SK-N-SH (cell line): ENCODE data around the gene NLRP1. TPM values are rescaled to one million over a fixed set of nuclear protein-coding genes. Genes with fewer than 3 reads are reported as not detected.

Experiments
- CTCF ChIA-PET: fragments of 300-600, 350-600 bp; formaldehyde crosslinking; extraction: SDS; loops from one replicate; lab custom pipeline; 2021; lab: Yijun Ruan, JAX
- POLR2A ChIA-PET: fragments of 350-600 bp; sonication (Branson Sonifier 250); formaldehyde crosslinking; extraction: SDS; loops from one replicate; lab custom pipeline; 2020; ENCODE audit warnings: antibody characterized with exemption, inconsistent platforms; lab: Yijun Ruan, JAX
- DNase-seq: peaks from one replicate; pipeline ENCODE4 v3.0.0; 2012
- H2AFZ ChIP-seq: fragments of 200-600 bp; sonication (generic); 2 replicates; pipeline ENCODE4 v1.8.1; 2016; ENCODE audit warnings: antibody characterized with exemption, mild to moderate bottlenecking, low read depth
- H3F3A ChIP-seq: fragments of 200-600 bp; sonication (generic); replicated peaks from 2 replicates; pipeline ENCODE3; 2016; ENCODE audit warnings: antibody characterized with exemption, mild to moderate bottlenecking; ENCODE audit not compliant: insufficient read depth
- H3K27ac ChIP-seq, 2 experiments: fragments of 200-500 bp in 1 of 2; fragments of 200-600 bp in 1 of 2; sonication (Bioruptor generic) in 1 of 2; sonication (generic), shearing (Covaris generic) in 1 of 2; 2 replicates each; pipeline versions ENCODE4 v1.5.1 to v1.6.1; 2014 to 2016; ENCODE audit warnings: low read depth in 2 of 2, inconsistent platforms in 1 of 2, low read length in 1 of 2, mild to moderate bottlenecking in 1 of 2, mixed read lengths in 1 of 2
- H3K27me3 ChIP-seq: fragments of 200-600 bp; sonication (generic), shearing (Covaris generic); 2 replicates; pipeline ENCODE4 v1.6.1; 2016; ENCODE audit warnings: mixed run types; ENCODE audit not compliant: insufficient read depth
- H3K36me3 ChIP-seq, 2 experiments: fragments of 200-500 bp in 1 of 2; fragments of 200-600 bp in 1 of 2; sonication (Bioruptor generic) in 1 of 2; sonication (generic) in 1 of 2; replicated peaks in 1 of 2; 2 replicates each; pipeline versions ENCODE3 to v1.5.1; 2014 to 2016; ENCODE audit warnings: low read length in 1 of 2, mild to moderate bottlenecking in 1 of 2; ENCODE audit not compliant: insufficient read depth in 2 of 2, control insufficient read depth in 1 of 2
- H3K4me1 ChIP-seq, 2 experiments: fragments of 200-500 bp in 1 of 2; fragments of 200-600 bp in 1 of 2; sonication (Bioruptor generic) in 1 of 2; sonication (generic), shearing (Covaris generic) in 1 of 2; 2 replicates each; pipeline versions ENCODE4 v1.5.1 to v1.6.1; 2014 to 2016; ENCODE audit warnings: low read depth in 1 of 2, low read length in 1 of 2, mixed run types in 1 of 2; ENCODE audit not compliant: insufficient read depth in 2 of 2, control insufficient read depth in 1 of 2
- H3K4me2 ChIP-seq: fragments of 200-600 bp; sonication (generic), shearing (Covaris generic); 2 replicates; pipeline ENCODE4 v1.6.1; 2017; ENCODE audit warnings: mixed run types
- H3K4me3 ChIP-seq, 2 experiments: fragments of 200-500 bp in 1 of 2; fragments of 200-600 bp in 1 of 2; sonication (Bioruptor generic) in 1 of 2; sonication (generic), shearing (Covaris generic) in 1 of 2; 2 replicates each; pipeline versions ENCODE4 v1.5.1 to v1.8.1; 2014 to 2016; ENCODE audit warnings: low read depth in 2 of 2, inconsistent platforms in 1 of 2, low read length in 1 of 2, mild to moderate bottlenecking in 1 of 2, mixed read lengths in 1 of 2, moderate library complexity in 1 of 2
- H3K79me2 ChIP-seq: fragments of 200-600 bp; sonication (generic); 2 replicates; pipeline ENCODE4 v1.8.1; 2017; ENCODE audit warnings: mild to moderate bottlenecking; ENCODE audit not compliant: insufficient read depth
- H3K9ac ChIP-seq: fragments of 200-600 bp; sonication (generic); 2 replicates; pipeline ENCODE4 v1.6.1; 2017; ENCODE audit warnings: mixed run types
- H3K9me2 ChIP-seq: fragments of 200-600 bp; sonication (generic); 2 replicates; pipeline ENCODE4 v1.6.1; 2017; ENCODE audit warnings: mixed run types
- H3K9me3 ChIP-seq: fragments of 200-600 bp; sonication (generic); 2 replicates; pipeline ENCODE4 v1.6.1; 2017; ENCODE audit warnings: mixed run types, mild to moderate bottlenecking, moderate library complexity
- H4K20me1 ChIP-seq: fragments of 200-600 bp; sonication (generic); 2 replicates; pipeline ENCODE4 v1.6.1; 2017; ENCODE audit warnings: mild to moderate bottlenecking, mixed run types; ENCODE audit not compliant: insufficient read depth
- CHD2 ChIP-seq: fragments of 150-350 bp; IDR thresholded peaks from 2 replicates; pipeline ENCODE4 v1.6.1; 2018; ENCODE audit warnings: low read length; ENCODE audit not compliant: partially characterized antibody
- CTCF ChIP-seq: fragments of 200-600 bp; sonication (generic); IDR thresholded peaks from 2 replicates; pipeline ENCODE4 v1.6.1; 2017; ENCODE audit warnings: antibody characterized with exemption, mild to moderate bottlenecking, moderate library complexity
- ELF1 ChIP-seq: IDR thresholded peaks from 2 replicates; pipeline ENCODE4 v1.4.0; 2012
- EZH2phosphoT487 ChIP-seq: fragments of 200-600 bp; sonication (generic); IDR thresholded peaks from 2 replicates; pipeline ENCODE4 v1.6.1; 2017; ENCODE audit warnings: low read depth, mixed run types, mild to moderate bottlenecking, antibody characterized with exemption, moderate library complexity, borderline replicate concordance
- FOSL2 ChIP-seq: IDR thresholded peaks from 2 replicates; pipeline ENCODE4 v1.4.0; 2012; ENCODE audit warnings: low read depth, mild to moderate bottlenecking, moderate library complexity, borderline replicate concordance
- FOXJ3 ChIP-seq: sonication (generic); formaldehyde crosslinking; IDR thresholded peaks from 2 replicates; pipeline ENCODE4 v1.5.1; 2020; ENCODE audit warnings: mild to moderate bottlenecking, missing genetic modification reagents
- FOXM1 ChIP-seq: IDR thresholded peaks from 2 replicates; pipeline ENCODE4 v1.4.0; 2012; ENCODE audit warnings: low read depth, mild to moderate bottlenecking
- GABPA ChIP-seq: IDR thresholded peaks from 2 replicates; pipeline ENCODE4 v1.4.0; 2012; ENCODE audit warnings: low read depth, mild to moderate bottlenecking
- GATA2 ChIP-seq: sonication (generic); formaldehyde crosslinking; IDR thresholded peaks from 2 replicates; pipeline ENCODE4 v1.5.0; 2020; ENCODE audit warnings: mild to moderate bottlenecking, missing genetic modification reagents
- MEF2A ChIP-seq: IDR thresholded peaks from 2 replicates; pipeline ENCODE4 v1.4.0; 2012; ENCODE audit warnings: low read depth, borderline replicate concordance
- NRF1 ChIP-seq: IDR thresholded peaks from 2 replicates; pipeline ENCODE4 v1.6.1; 2012; ENCODE audit warnings: low read depth, mild to moderate bottlenecking, low read length
- POLR2AphosphoS5 ChIP-seq: IDR thresholded peaks from 2 replicates; pipeline ENCODE4 v1.6.1; 2012; ENCODE audit warnings: low read depth, low read length
- RAD21 ChIP-seq: IDR thresholded peaks from 2 replicates; pipeline ENCODE4 v1.6.1; 2012; ENCODE audit warnings: mild to moderate bottlenecking, low read length
- RXRA ChIP-seq: IDR thresholded peaks from 2 replicates; pipeline ENCODE4 v1.4.0; 2012; ENCODE audit warnings: low read depth, mild to moderate bottlenecking, borderline replicate concordance
- SIN3A ChIP-seq: IDR thresholded peaks from 2 replicates; pipeline ENCODE4 v1.6.1; 2012; ENCODE audit warnings: low read depth, mild to moderate bottlenecking, low read length, moderate library complexity, borderline replicate concordance
- YY1 ChIP-seq: IDR thresholded peaks from 2 replicates; pipeline ENCODE4 v1.4.0; 2012; ENCODE audit warnings: low read depth, mild to moderate bottlenecking
- WGBS: methylation state at CpG from one replicate; pipeline ENCODE4 v1.1.6; 2017; ENCODE audit warnings: low lambda C conversion rate; 5-methylcytosine and 5-hydroxymethylcytosine counted together
- polyA plus RNA-seq, 3 experiments: library from polyadenylated mRNA; depleted of rRNA; stranded (reverse); fragments of >200 nt; gene quantifications; 2 replicates each; pipeline ENCODE4 v1.2.3, GENCODE V29; 2012
- TF ChIP-seq, protein P1 (sequence below): IDR thresholded peaks from 2 replicates; pipeline ENCODE4 v1.6.1; 2012; ENCODE audit warnings: mild to moderate bottlenecking, low read depth, low read length, moderate library complexity
- TF ChIP-seq, protein P2 (sequence below): IDR thresholded peaks from 2 replicates; pipeline ENCODE4 v1.4.0; 2012; ENCODE audit warnings: low read depth, borderline replicate concordance
- TF ChIP-seq, protein P3 (sequence below): IDR thresholded peaks from 2 replicates; pipeline ENCODE4; 2012

NLRP1 gene
- polyA plus RNA-seq, 1 of the 3 experiments (the other 2 are of a cell fraction): 51.4 TPM

DNA sequence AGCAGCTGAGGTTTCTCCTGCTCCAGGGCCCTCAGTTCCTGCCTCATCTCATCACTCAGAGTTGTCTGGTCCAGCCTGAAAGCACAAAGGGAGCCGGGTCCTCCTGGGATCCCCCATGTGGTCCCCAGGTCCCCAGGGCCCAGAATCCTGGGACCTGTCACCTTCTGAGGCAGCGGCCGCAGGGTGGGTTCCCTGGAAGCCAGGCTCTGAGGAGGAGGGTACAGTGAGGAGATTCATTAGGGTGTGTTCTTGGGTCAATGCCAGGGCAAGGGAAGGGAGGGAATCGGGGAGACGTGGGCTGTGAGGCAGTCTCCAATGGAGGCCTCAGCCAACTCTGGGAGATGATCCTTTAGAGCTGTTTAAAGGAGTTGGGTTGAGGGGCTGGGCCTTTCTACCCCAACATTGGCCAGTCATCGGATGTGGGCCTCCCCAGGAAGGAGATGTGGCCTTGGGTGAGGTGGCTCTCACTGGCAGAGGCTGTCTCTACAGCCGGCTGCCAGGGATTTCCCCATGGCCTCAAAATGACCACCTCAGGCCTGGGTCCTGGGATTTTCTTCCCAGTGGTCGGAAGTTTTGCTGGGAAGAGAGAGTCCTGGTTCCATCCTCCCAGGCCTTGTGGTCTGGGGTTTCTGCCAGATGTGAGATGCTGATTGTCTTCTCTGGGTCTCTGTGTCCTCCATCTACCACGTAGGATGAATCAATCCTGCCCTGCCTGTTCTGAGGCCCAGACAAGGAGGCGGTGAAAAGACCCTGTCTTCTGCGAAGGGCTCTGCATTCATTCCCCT is 47.3 kb downstream of the NLRP1 start (continued):
- TF ChIP-seq, protein P1, sequence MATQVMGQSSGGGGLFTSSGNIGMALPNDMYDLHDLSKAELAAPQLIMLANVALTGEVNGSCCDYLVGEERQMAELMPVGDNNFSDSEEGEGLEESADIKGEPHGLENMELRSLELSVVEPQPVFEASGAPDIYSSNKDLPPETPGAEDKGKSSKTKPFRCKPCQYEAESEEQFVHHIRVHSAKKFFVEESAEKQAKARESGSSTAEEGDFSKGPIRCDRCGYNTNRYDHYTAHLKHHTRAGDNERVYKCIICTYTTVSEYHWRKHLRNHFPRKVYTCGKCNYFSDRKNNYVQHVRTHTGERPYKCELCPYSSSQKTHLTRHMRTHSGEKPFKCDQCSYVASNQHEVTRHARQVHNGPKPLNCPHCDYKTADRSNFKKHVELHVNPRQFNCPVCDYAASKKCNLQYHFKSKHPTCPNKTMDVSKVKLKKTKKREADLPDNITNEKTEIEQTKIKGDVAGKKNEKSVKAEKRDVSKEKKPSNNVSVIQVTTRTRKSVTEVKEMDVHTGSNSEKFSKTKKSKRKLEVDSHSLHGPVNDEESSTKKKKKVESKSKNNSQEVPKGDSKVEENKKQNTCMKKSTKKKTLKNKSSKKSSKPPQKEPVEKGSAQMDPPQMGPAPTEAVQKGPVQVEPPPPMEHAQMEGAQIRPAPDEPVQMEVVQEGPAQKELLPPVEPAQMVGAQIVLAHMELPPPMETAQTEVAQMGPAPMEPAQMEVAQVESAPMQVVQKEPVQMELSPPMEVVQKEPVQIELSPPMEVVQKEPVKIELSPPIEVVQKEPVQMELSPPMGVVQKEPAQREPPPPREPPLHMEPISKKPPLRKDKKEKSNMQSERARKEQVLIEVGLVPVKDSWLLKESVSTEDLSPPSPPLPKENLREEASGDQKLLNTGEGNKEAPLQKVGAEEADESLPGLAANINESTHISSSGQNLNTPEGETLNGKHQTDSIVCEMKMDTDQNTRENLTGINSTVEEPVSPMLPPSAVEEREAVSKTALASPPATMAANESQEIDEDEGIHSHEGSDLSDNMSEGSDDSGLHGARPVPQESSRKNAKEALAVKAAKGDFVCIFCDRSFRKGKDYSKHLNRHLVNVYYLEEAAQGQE: no peak
- no peak for TF ChIP-seq SIN3A
- no peak for TF ChIP-seq POLR2AphosphoS5
- no peak for TF ChIP-seq RAD21
- no peak for TF ChIP-seq GATA2 (CRISPR knock-in tag)

DNA sequence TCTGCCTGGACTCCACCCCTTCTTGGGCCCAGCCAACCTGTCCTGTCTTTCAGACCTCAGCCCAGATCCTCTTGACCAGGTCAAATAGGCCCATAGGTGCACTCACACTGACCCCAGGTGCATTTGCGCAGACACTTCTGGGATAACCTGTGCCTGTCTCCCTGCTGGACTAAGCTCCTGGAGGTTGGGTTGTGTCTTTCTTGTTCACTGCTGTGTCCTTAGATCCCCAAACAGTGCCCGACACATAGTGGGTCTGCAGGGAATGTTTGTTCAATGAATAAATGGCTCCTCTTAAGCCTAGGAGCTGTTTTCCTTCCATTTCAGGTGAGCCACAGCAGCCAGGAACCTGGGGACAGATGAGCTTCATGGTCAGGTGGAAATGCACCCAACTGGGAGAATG is 48.9 kb downstream of the NLRP1 start:
- H3K27me3 ChIP-seq: no peaks in the 10 kb centered on the region
- no peaks in the 10 kb centered on the region for H4K20me1 ChIP-seq
- WGBS: 71% methylated on average over 2 of the region's 2 CpGs
- H3K4me3 ChIP-seq: no peak overlapping the region
- H3F3A ChIP-seq: no peaks in the 10 kb centered on the region
- POLR2A ChIA-PET: no interaction called here
- H3K4me2 ChIP-seq: no peak overlapping the region
- H3K27ac ChIP-seq: no peak overlapping the region
- no peaks in the 10 kb centered on the region for H3K9me2 ChIP-seq
- CTCF ChIA-PET: no interaction called here
- H3K9me3 ChIP-seq: no peaks in the 10 kb centered on the region
- peaks cover 0 to 3% of the 10 kb centered on the region in 2 experiments for H3K36me3 ChIP-seq
- no peaks in the 10 kb centered on the region for H3K4me1 ChIP-seq
- no peak for DNase-seq
- H3K9ac ChIP-seq: no peak overlapping the region
- no peaks in the 10 kb centered on the region for H3K79me2 ChIP-seq
- no peak overlapping the region for H2AFZ ChIP-seq
- TF ChIP-seq ELF1 (no peak), FOXM1 (no peak), POLR2AphosphoS5 (no peak), GABPA (no peak), NRF1 (no peak), CTCF (no peak), FOSL2 (no peak), FOXJ3 (no peak), EZH2phosphoT487 (no peak), SIN3A (no peak), CHD2 (no peak), MEF2A (no peak), RXRA (no peak), YY1 (no peak)
- TF ChIP-seq, protein P2, sequence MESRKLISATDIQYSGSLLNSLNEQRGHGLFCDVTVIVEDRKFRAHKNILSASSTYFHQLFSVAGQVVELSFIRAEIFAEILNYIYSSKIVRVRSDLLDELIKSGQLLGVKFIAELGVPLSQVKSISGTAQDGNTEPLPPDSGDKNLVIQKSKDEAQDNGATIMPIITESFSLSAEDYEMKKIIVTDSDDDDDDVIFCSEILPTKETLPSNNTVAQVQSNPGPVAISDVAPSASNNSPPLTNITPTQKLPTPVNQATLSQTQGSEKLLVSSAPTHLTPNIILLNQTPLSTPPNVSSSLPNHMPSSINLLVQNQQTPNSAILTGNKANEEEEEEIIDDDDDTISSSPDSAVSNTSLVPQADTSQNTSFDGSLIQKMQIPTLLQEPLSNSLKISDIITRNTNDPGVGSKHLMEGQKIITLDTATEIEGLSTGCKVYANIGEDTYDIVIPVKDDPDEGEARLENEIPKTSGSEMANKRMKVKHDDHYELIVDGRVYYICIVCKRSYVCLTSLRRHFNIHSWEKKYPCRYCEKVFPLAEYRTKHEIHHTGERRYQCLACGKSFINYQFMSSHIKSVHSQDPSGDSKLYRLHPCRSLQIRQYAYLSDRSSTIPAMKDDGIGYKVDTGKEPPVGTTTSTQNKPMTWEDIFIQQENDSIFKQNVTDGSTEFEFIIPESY: no peak
- TF ChIP-seq, protein P3, sequence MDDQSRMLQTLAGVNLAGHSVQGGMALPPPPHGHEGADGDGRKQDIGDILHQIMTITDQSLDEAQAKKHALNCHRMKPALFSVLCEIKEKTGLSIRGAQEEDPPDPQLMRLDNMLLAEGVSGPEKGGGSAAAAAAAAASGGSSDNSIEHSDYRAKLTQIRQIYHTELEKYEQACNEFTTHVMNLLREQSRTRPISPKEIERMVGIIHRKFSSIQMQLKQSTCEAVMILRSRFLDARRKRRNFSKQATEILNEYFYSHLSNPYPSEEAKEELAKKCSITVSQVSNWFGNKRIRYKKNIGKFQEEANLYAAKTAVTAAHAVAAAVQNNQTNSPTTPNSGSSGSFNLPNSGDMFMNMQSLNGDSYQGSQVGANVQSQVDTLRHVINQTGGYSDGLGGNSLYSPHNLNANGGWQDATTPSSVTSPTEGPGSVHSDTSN: no peak
